Mucosa of stomach (tissue), 1 donor: ENCODE measurements around the gene KRT71.
"Not testable (repeated sequence)": the region's sequence is repeated elsewhere in the genome, so short reads cannot be mapped to it uniquely, and the experiment has no call there.

ENCODE experiments used
- H3K27me3 ChIP-seq: one replicate; pipeline ENCODE4 v1.7.0; 2013; ENCODE audit warnings: mild to moderate bottlenecking, low read length; ENCODE audit not compliant: control insufficient read depth, insufficient read depth
- H3K36me3 ChIP-seq: one replicate; pipeline ENCODE4 v1.7.0; 2013; ENCODE audit warnings: low read length; ENCODE audit not compliant: control insufficient read depth, insufficient read depth
- H3K4me1 ChIP-seq: one replicate; pipeline ENCODE4 v1.7.0; 2013; ENCODE audit warnings: mild to moderate bottlenecking, low read length; ENCODE audit not compliant: control insufficient read depth, insufficient read depth
- H3K4me3 ChIP-seq: one replicate; pipeline ENCODE4 v1.7.0; 2013; ENCODE audit warnings: low read length
- H3K9ac ChIP-seq: one replicate; pipeline ENCODE4 v1.7.0; 2013; ENCODE audit warnings: mild to moderate bottlenecking, low read length, moderate library complexity
- H3K9me3 ChIP-seq: one replicate; pipeline ENCODE4 v1.7.0; 2013; ENCODE audit warnings: mild to moderate bottlenecking, low read length, moderate library complexity; ENCODE audit not compliant: control insufficient read depth
- donor health status: Pancreatic carcinoma.

Gene KRT71

DNA sequence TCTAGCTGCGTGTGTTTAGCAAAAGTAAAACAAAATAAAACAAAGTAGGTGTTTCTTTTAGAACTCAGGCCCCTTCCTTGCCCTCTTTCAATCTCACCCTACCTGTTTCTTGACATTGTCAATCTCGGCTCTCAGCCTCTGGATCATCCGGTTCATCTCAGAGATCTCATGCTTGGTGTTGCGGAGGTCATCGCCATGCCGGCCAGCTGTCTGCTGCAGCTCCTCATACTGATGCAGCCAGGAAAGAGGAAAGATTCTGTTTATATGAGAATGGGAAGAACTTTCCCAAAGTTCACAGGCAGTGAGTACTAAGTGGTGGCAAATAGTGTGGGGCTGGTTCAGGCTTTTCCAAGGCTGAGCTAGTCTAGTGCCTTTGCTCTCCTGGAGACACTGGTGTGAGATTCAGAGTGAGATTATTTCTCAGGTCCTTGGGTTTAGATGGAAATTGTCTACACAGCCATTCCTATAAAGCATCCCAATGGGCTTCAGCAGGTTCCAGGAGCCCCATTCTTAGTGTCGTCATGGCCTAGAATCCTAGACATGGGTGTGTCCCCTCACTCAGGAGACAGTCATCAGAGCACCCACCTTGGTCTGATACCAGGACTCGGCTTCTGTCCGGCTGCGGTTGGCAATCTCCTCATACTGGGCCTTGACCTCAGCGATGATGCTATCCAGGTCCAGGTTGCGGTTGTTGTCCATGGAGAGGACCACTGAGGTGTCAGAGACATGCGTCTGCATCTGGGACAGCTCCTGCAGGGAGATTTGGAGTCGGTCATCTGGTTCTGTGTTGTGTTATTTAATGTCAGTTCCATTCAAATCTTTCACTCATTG, 35.7 kb downstream of the KRT71 start:
- H3K36me3 ChIP-seq: no peaks in the 10 kb centered on the region
- H3K4me1 ChIP-seq: peaks cover 11% of the 10 kb centered on the region
- peaks cover 12% of the 10 kb centered on the region for H3K27me3 ChIP-seq
- no peak overlapping the region for H3K4me3 ChIP-seq
- no peaks in the 10 kb centered on the region for H3K9me3 ChIP-seq
- H3K9ac ChIP-seq: no peak overlapping the region

DNA sequence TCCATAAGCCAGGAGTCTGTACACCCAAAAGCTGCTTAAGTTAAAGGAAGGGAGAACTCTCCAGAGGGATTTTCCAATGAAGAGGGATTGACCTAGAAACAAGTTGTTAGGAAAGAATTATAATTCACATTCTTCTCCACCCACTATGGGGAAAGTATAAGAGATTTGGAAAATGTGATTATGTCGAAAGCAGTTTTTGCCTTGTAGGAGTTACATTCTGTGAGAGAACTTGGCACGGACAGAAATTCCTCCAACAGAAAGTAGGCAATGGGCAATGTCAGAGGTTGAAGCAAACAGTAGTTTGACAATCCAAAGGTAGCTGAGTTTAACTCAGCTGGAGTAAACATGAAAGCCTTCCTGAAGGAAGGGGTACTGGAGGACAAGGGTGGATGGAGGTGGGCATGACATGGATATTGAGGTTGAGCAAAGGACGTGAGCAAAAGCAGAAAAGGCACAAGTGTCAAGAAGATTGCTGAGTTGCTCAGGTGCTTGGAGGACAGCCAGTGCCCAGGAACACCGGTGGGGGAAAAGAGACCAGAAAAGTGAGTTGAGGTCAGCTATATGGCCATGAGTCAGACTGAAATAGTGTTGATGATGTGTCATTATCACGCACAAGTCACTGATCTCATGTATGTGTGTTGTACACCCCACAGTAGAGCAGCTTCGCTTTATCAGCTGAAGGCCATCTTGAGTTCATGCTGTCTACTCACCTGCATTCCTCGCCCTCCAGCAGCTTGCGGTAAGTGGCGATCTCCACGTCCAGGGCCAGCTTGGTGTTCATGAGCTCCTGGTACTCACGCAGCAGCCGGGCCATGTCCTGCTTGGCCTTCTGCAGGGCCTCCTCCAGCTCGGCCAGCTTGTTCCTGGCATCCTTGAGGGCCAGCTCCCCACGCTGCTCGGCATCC, 36.8 kb downstream of the KRT71 start:
- H3K27me3 ChIP-seq: peaks cover 3% of the 10 kb centered on the region
- H3K4me3 ChIP-seq: no peak overlapping the region
- no peaks in the 10 kb centered on the region for H3K9me3 ChIP-seq
- no peak overlapping the region for H3K9ac ChIP-seq
- peaks cover 3% of the 10 kb centered on the region for H3K4me1 ChIP-seq
- no peaks in the 10 kb centered on the region for H3K36me3 ChIP-seq

- H3K4me1 ChIP-seq: no peaks in the 10 kb centered on the region
- H3K36me3 ChIP-seq: no peaks in the 10 kb centered on the region
- H3K27me3 ChIP-seq: peaks cover 3% of the 10 kb centered on the region
- H3K9me3 ChIP-seq: no peaks in the 10 kb centered on the region
- H3K9ac ChIP-seq: no peak overlapping the region
- H3K4me3 ChIP-seq: no peak overlapping the region
These were observed 37.7 kb downstream of the KRT71 start for GRCh38 chr12:52515319-52515646.

- Histone ChIP-seq H3K4me3 (no peak overlapping the region), H3K27me3 (peaks cover 3% of the 10 kb centered on the region), H3K9me3 (no peaks in the 10 kb centered on the region), H3K9ac (no peak overlapping the region), H3K36me3 (no peaks in the 10 kb centered on the region), H3K4me1 (no peaks in the 10 kb centered on the region)
These were observed 38.2 kb downstream of the KRT71 start for GRCh38 chr12:52514471-52515318.

GRCh38 chr12:52513736-52514135, 39.2 kb downstream of the KRT71 start:
- peaks cover 3% of the 10 kb centered on the region for H3K27me3 ChIP-seq
- H3K9me3 ChIP-seq: no peaks in the 10 kb centered on the region
- H3K36me3 ChIP-seq: no peaks in the 10 kb centered on the region
- H3K9ac ChIP-seq: no peak overlapping the region
- H3K4me1 ChIP-seq: no peaks in the 10 kb centered on the region
- H3K4me3 ChIP-seq: no peak overlapping the region

GRCh38 chr12:52508211-52508610, 44.7 kb downstream of the KRT71 start:
- H3K9ac ChIP-seq: no peak overlapping the region
- no peaks in the 10 kb centered on the region for H3K36me3 ChIP-seq
- H3K4me3 ChIP-seq: no peak overlapping the region
- H3K4me1 ChIP-seq: no peaks in the 10 kb centered on the region
- no peaks in the 10 kb centered on the region for H3K27me3 ChIP-seq
- no peaks in the 10 kb centered on the region for H3K9me3 ChIP-seq

GRCh38 chr12:52506858-52507715, 45.9 kb downstream of the KRT71 start:
- Histone ChIP-seq H3K4me3 (no peak overlapping the region), H3K9ac (no peak overlapping the region), H3K27me3 (no peaks in the 10 kb centered on the region), H3K9me3 (no peaks in the 10 kb centered on the region), H3K36me3 (no peaks in the 10 kb centered on the region), H3K4me1 (no peaks in the 10 kb centered on the region)

GRCh38 chr12:52502877-52503276, 50.1 kb downstream of the KRT71 start:
- H3K9me3 ChIP-seq: no peaks in the 10 kb centered on the region
- H3K9ac ChIP-seq: no peak overlapping the region
- no peaks in the 10 kb centered on the region for H3K4me1 ChIP-seq
- H3K4me3 ChIP-seq: no peak overlapping the region
- H3K36me3 ChIP-seq: no peaks in the 10 kb centered on the region
- H3K27me3 ChIP-seq: no peaks in the 10 kb centered on the region

GRCh38 chr12:52501490-52501889, 51.5 kb downstream of the KRT71 start:
- no peaks in the 10 kb centered on the region for H3K27me3 ChIP-seq
- no peaks in the 10 kb centered on the region for H3K9me3 ChIP-seq
- H3K36me3 ChIP-seq: no peaks in the 10 kb centered on the region
- H3K4me3 ChIP-seq: no peak overlapping the region
- H3K4me1 ChIP-seq: no peaks in the 10 kb centered on the region
- no peak overlapping the region for H3K9ac ChIP-seq

DNA sequence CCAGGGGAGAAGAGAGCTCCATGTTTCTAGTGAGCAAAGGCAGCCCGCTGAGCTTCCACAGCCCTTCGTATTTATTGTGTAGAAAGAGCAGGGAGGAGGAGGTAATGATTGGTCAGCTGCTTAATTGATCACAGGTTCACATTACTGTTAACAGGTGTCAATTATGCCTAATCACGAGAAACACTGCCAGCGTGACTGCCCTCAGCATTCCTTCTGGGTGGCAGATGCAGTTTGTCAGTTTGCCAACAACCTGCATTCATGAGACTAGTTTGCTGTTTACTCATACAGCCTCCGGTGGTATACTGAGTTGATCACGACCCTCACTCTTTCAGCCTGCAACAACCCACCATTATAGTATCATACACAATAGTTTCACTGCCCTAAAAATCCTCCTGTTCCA, 52.4 kb downstream of the KRT71 start:
- not testable (repeated sequence) for H3K4me1 ChIP-seq, H3K9me3 ChIP-seq, H3K36me3 ChIP-seq, H3K4me3 ChIP-seq, H3K27me3 ChIP-seq, H3K9ac ChIP-seq

DNA sequence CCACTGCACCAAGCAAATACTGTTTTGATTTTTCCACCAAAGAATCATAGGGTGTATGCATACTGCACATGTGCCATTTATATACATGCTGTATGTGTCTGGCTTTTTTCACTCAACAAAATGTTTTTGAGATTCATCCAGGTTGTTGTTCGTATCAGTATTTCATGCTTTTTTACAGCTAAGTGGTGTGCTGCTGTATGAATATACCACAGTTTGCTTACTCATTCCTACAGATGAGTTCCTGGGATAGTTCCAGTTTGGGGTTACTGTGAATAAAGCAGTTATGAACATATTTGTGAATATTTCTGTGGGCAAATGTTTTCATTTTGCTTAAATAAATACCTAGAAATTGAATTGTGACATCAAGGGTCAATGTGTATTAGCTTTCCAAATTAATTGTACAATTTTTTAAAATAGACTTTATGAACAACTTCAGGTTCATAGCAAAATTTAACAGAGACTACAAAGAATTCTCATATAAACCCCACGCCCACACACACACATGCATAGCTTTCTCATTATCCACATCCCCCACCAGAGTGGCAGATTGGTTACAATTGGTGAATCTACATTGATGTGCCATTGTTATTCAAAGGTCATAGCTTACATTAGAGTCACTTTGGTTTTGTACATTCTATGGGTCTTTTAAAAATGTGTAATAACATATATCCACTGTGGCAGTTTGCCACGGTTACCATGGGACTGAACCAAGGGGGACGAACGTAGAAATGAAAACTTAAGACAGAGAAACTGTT, 53.0 kb downstream of the KRT71 start:
- Histone ChIP-seq H3K27me3 (no peaks in the 10 kb centered on the region), H3K4me1 (no peaks in the 10 kb centered on the region), H3K9ac (no peak overlapping the region), H3K36me3 (no peaks in the 10 kb centered on the region), H3K9me3 (no peaks in the 10 kb centered on the region), H3K4me3 (no peak overlapping the region)
